Measurements from ENCODE around the gene OR4D2. TPM values are rescaled to one million over a fixed set of nuclear protein-coding genes. Genes with fewer than 3 reads are reported as not detected.

OR4D2 gene
- total and polyA plus RNA-seq, 2 donors from 2014 or later, result not detected

DNA sequence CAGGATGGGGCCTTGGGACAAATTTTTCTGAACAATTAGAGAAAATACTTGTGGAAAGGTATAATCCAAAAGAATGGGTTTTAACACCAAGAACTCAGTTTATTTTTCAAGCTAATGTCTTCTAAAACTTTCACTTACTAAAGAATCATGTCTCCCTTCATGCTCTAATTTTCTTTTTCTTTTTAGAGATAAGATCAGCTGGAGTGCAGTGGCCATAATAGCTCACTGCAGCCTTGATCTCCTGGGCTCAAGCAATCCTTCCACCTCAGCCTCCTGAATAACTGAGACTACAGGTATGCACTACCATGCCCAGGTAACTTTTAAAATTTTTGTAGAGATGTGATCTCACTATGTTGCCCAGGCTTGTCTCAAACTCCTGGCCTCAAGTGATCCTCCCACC, 13.1 kb upstream of the OR4D2 start:
- Histone ChIP-seq H3K27me3 (ENCODE audit: control insufficient read depth, insufficient read depth, low read length) (peaks cover 22% of the 10 kb centered on the region), H3K4me3 (ENCODE audit: low read length in 3 of 3) (no peak overlapping the region), H3K9ac (ENCODE audit: low read length in 3 of 3) (no peak overlapping the region), H3K27ac (ENCODE audit: low read depth in 2 of 2, low read length in 2 of 2) (no peak overlapping the region), H3K36me3 (ENCODE audit: control insufficient read depth in 2 of 3, insufficient read depth in 3 of 3, low read length in 3 of 3) (no peaks in the 10 kb centered on the region), H3K4me1 (ENCODE audit: control insufficient read depth in 2 of 3, insufficient read depth in 2 of 3, low read depth in 1 of 3, low read length in 3 of 3) (no peaks in the 10 kb centered on the region), H3K9me3 (ENCODE audit: control insufficient read depth in 2 of 3, insufficient read depth in 1 of 3, low read length in 3 of 3) (no peaks in the 10 kb centered on the region)
- intact Hi-C loops (cut with DNase I), result no loop called here
- no peak for FAIRE-seq
- DNase-seq, result no peak
- no peak for TF ChIP-seq CTCF (IDR thresholded peaks at IDR 0.05; ENCODE audit: borderline replicate concordance, extremely low read depth, insufficient read depth)

GRCh38 chr17:58156839-58157803, 9.7 kb upstream of the OR4D2 start:
- Histone ChIP-seq H3K36me3 (ENCODE audit: control insufficient read depth in 2 of 3, insufficient read depth in 3 of 3, low read length in 3 of 3) (no peaks in the 10 kb centered on the region), H3K9me3 (ENCODE audit: control insufficient read depth in 2 of 3, insufficient read depth in 1 of 3, low read length in 3 of 3) (no peaks in the 10 kb centered on the region), H3K9ac (ENCODE audit: low read length in 3 of 3) (no peak overlapping the region), H3K4me1 (ENCODE audit: control insufficient read depth in 2 of 3, insufficient read depth in 2 of 3, low read depth in 1 of 3, low read length in 3 of 3) (no peaks in the 10 kb centered on the region), H3K27me3 (ENCODE audit: control insufficient read depth, insufficient read depth, low read length) (peaks cover 17% of the 10 kb centered on the region), H3K4me3 (ENCODE audit: low read length in 3 of 3) (peak overlapping the region; percentile 20 to 49 (median 32)), H3K27ac (ENCODE audit: low read depth in 2 of 2, low read length in 2 of 2) (no peak overlapping the region)
- FAIRE-seq (no peak), DNase-seq (peak; percentile 21 to 76 (median 33))
- intact Hi-C loops (cut with DNase I), result no loop called here
- TF ChIP-seq CTCF (IDR thresholded peaks at IDR 0.05; ENCODE audit: borderline replicate concordance, extremely low read depth, insufficient read depth), result no peak

- TF ChIP-seq CTCF (IDR thresholded peaks at IDR 0.05; ENCODE audit: borderline replicate concordance, extremely low read depth, insufficient read depth), result no peak
- FAIRE-seq (no peak), DNase-seq (no peak)
- Histone ChIP-seq H3K36me3 (ENCODE audit: control insufficient read depth in 2 of 3, insufficient read depth in 3 of 3, low read length in 3 of 3) (no peaks in the 10 kb centered on the region), H3K9me3 (ENCODE audit: control insufficient read depth in 2 of 3, insufficient read depth in 1 of 3, low read length in 3 of 3) (no peaks in the 10 kb centered on the region), H3K4me3 (ENCODE audit: low read length in 3 of 3) (no peak overlapping the region), H3K9ac (ENCODE audit: low read length in 3 of 3) (no peak overlapping the region), H3K27ac (ENCODE audit: low read depth in 2 of 2, low read length in 2 of 2) (no peak overlapping the region), H3K27me3 (ENCODE audit: control insufficient read depth, insufficient read depth, low read length) (peaks cover 17% of the 10 kb centered on the region), H3K4me1 (ENCODE audit: control insufficient read depth in 2 of 3, insufficient read depth in 2 of 3, low read depth in 1 of 3, low read length in 3 of 3) (no peaks in the 10 kb centered on the region)
- intact Hi-C loops (cut with DNase I), result no loop called here
Measured at GRCh38 chr17:58158181-58158580, 8.6 kb upstream of the OR4D2 start.
